Measurements from ENCODE around the gene STK10. TPM values are rescaled to one million over a fixed set of nuclear protein-coding genes. Genes with fewer than 3 reads are reported as not detected.

STK10 gene
- 7.8 TPM for total RNA-seq

GRCh38 chr5:172188033-172188892, at the start of gene STK10:
Gene STK10, minus strand, starts transcription at chr5:172188224. Its CDS starts 182 bp downstream, at chr5:172188042.

GRCh38 chr5:172193872-172194271, 5.8 kb upstream of the STK10 start, which contains the start of gene EFCAB9:
Gene EFCAB9, plus strand, starts transcription at chr5:172194172. Its CDS starts 1 bp downstream, at chr5:172194173.

GRCh38 chr5:172006321-172007174, 181.5 kb downstream of the STK10 start, which contains the start of gene FBXW11:
Gene FBXW11, minus strand, starts transcription at chr5:172006638. Its CDS starts 136 bp downstream, at chr5:172006502.

Other genes starting within 250 kb of the STK10 start
- 141 TPM for gene FBXW11, start 181.6 kb downstream of the STK10 start, total RNA-seq
- not detected for gene EFCAB9, start 5.9 kb upstream of the STK10 start, total RNA-seq
- gene UBTD2, start 95.5 kb upstream of the STK10 start, total RNA-seq: 62.7 TPM

Data from diencephalon (tissue), 1 donor.